PFSK-1 (cell line): ENCODE measurements around the gene CACUL1.

Experiments used
- FOXP2 ChIP-seq: optimal IDR thresholded peaks from 2 replicates; pipeline ENCODE3; 2011; ENCODE audit warnings: borderline replicate concordance, control low read depth, inconsistent platforms; ENCODE audit not compliant: insufficient read depth; ENCODE audit errors: extremely low read length, extremely low read depth
- POLR2AphosphoS5 ChIP-seq: IDR thresholded peaks from 2 replicates; pipeline ENCODE4 v1.6.1; 2012; ENCODE audit warnings: low read depth, mild to moderate bottlenecking, control low read depth, low read length, moderate library complexity
- SIN3A ChIP-seq: IDR thresholded peaks from 2 replicates; pipeline ENCODE4 v1.6.1; 2012; ENCODE audit warnings: mild to moderate bottlenecking, low read length, moderate library complexity, borderline replicate concordance; ENCODE audit not compliant: insufficient read depth
- TAF1 ChIP-seq: IDR thresholded peaks from 2 replicates; pipeline ENCODE4 v1.6.1; 2012; ENCODE audit warnings: low read length, control low read depth, borderline replicate concordance; ENCODE audit not compliant: insufficient read depth
- TF ChIP-seq, protein P1 (sequence below), 2 experiments: IDR thresholded peaks; 2 replicates each; pipeline versions ENCODE4 v1.6.1 to v1.8.0; 2011 to 2012; ENCODE audit warnings: low read depth in 2 of 2, low read length in 2 of 2, control low read depth in 1 of 2, inconsistent platforms in 1 of 2, mild to moderate bottlenecking in 1 of 2, moderate library complexity in 1 of 2; ENCODE audit not compliant: insufficient read depth in 1 of 2

Gene CACUL1

DNA sequence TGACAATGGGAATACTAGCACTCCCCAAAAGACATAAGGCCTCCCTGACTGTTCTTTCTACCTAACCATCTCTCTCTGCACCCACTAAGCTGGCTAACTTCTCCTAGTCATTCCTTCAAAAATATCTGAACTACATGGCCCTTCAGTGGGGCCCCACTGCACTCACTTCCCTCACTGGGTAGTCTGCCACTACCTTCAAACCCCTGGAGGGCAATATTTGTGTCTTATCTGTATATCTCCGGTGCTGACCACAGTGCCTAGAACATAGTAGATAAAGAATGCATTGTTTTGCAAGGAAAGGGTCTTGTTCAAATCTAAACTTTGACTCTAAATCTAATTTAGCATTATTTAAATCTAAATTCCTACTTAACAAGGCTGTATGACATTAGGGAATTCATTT is 44.3 kb downstream of the CACUL1 start:
- no peak for TF ChIP-seq FOXP2
- no peak for TF ChIP-seq POLR2AphosphoS5
- no peak for TF ChIP-seq SIN3A
- no peak for TF ChIP-seq TAF1
- TF ChIP-seq, protein P1, sequence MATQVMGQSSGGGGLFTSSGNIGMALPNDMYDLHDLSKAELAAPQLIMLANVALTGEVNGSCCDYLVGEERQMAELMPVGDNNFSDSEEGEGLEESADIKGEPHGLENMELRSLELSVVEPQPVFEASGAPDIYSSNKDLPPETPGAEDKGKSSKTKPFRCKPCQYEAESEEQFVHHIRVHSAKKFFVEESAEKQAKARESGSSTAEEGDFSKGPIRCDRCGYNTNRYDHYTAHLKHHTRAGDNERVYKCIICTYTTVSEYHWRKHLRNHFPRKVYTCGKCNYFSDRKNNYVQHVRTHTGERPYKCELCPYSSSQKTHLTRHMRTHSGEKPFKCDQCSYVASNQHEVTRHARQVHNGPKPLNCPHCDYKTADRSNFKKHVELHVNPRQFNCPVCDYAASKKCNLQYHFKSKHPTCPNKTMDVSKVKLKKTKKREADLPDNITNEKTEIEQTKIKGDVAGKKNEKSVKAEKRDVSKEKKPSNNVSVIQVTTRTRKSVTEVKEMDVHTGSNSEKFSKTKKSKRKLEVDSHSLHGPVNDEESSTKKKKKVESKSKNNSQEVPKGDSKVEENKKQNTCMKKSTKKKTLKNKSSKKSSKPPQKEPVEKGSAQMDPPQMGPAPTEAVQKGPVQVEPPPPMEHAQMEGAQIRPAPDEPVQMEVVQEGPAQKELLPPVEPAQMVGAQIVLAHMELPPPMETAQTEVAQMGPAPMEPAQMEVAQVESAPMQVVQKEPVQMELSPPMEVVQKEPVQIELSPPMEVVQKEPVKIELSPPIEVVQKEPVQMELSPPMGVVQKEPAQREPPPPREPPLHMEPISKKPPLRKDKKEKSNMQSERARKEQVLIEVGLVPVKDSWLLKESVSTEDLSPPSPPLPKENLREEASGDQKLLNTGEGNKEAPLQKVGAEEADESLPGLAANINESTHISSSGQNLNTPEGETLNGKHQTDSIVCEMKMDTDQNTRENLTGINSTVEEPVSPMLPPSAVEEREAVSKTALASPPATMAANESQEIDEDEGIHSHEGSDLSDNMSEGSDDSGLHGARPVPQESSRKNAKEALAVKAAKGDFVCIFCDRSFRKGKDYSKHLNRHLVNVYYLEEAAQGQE (IDR thresholded peaks at IDR 0.05; ENCODE audit: insufficient read depth in 1 of 2, low read depth in 2 of 2, low read length in 2 of 2), result no peak

DNA sequence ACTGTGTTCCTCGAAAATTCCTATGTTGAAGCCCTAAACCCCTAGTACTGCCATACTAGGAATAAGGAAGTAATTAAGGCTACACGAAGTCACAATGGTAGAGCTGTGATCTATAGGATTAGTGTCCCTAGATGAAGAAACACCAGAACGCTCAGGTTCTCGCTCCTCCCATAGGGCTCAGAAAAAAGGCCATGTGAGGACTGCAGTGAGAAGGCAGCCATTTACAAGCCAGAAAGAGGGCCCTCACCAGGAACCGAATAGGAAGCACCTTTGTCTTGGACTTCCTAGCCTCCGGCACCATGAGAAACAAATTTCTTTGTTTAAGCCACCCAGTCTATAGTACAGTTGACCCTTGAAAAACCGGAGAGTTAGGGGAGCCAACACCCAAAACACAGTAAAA is 46.2 kb downstream of the CACUL1 start:
- no peak for TF ChIP-seq SIN3A
- TF ChIP-seq FOXP2, result no peak
- no peak for TF ChIP-seq TAF1
- TF ChIP-seq POLR2AphosphoS5, result no peak
- TF ChIP-seq, protein P1 (IDR thresholded peaks at IDR 0.05; ENCODE audit: insufficient read depth in 1 of 2, low read depth in 2 of 2, low read length in 2 of 2), result no peak

DNA sequence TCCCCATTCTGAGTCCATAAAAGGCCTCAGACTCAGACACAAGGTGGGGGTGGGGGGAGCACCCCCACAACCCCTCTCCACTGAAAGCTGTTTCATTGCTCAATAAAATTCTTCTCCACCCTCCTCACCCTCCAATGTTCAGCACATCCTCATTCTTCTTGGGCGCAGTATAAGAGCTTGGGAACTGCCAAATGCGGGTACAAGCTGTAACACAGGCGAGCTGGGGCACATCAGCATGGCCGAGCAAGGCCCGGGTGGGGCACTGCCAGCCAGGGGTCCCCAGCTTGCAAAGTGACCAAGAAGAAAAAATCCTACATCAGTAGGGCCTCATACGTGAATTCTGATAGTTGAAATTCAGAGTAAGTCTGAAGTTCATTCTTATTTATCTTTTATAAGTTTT is 50.1 kb downstream of the CACUL1 start:
- TF ChIP-seq POLR2AphosphoS5 (no peak), SIN3A (no peak), TAF1 (no peak), FOXP2 (no peak)
- TF ChIP-seq, protein P1 (IDR thresholded peaks at IDR 0.05; ENCODE audit: insufficient read depth in 1 of 2, low read depth in 2 of 2, low read length in 2 of 2), result no peak

DNA sequence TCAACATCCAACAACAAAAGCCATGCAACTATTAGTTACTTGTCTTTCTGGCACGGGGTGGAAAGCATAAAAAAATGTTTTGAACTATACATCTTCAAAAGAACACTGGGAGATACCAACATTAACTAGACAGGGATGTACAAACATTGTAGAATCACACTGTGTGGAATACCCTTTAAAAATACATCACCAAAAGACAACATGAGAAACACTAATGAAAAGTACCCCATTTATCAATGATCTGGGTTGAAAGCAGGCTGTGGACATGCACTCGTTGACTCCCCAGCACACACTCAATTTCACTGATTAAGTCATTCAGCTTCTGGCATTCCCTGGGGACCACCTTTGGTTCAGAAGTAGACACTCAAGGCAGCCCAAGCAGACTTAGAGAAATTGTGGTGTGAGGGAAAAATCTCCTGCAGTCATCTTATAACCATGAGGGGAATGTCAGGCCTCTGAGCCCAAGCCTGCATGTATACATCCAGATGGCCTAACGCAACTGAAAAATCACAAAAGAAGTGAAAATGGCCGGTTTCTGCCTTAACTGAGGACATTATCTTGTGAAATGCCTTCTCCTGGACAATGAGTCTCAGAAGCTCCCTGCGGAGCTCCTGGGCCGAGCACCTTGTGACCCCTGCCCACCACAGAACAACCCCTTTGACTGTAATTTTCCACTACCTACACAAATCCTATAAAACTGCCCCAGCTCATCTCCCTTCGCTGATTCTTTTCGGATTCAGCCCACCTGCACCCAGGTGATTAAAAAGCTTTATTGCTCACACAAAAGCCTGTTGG is 53.0 kb downstream of the CACUL1 start:
- no peak for TF ChIP-seq TAF1
- TF ChIP-seq, protein P1 (IDR thresholded peaks at IDR 0.05; ENCODE audit: insufficient read depth in 1 of 2, low read depth in 2 of 2, low read length in 2 of 2), result no peak
- no peak for TF ChIP-seq FOXP2
